HFF-Myc (cell line): ENCODE measurements around the gene NT5DC2.
"Not testable (repeated sequence)": the region's sequence is repeated elsewhere in the genome, so short reads cannot be mapped to it uniquely, and the experiment has no call there.

Experiments
- DNase-seq: peaks from one replicate; pipeline ENCODE4 v3.0.0-alpha.2; 2011; ENCODE audit warnings: low read depth; ENCODE audit errors: extremely low read depth
- H3K4me3 ChIP-seq: replicated peaks from 2 replicates; pipeline ENCODE4 v1.5.1; 2011; ENCODE audit warnings: low read depth, mild to moderate bottlenecking, control low read depth, low read length
- CTCF ChIP-seq: IDR thresholded peaks from 2 replicates; pipeline ENCODE4 v1.5.1; 2012; ENCODE audit warnings: mild to moderate bottlenecking, low read depth, low read length, control low read depth; ENCODE audit errors: missing control alignments

The NT5DC2 gene

GRCh38 chr3:52528586-52529375, 4.9 kb downstream of the NT5DC2 start:
- DNase-seq: no peak
- TF ChIP-seq CTCF: no peak
- no peak overlapping the region for H3K4me3 ChIP-seq

GRCh38 chr3:52527732-52528585, 5.7 kb downstream of the NT5DC2 start:
- TF ChIP-seq CTCF: no peak
- no peak overlapping the region for H3K4me3 ChIP-seq
- DNase-seq: no peak

- no peak for DNase-seq
- no peak overlapping the region for H3K4me3 ChIP-seq
- no peak for TF ChIP-seq CTCF
Observed at GRCh38 chr3:52527039-52527731, 6.5 kb downstream of the NT5DC2 start.

- not testable (repeated sequence) for H3K4me3 ChIP-seq, DNase-seq
Observed at GRCh38 chr3:52526671-52527038, 7.0 kb downstream of the NT5DC2 start.

GRCh38 chr3:52525680-52526561, 7.7 kb downstream of the NT5DC2 start:
- no peak overlapping the region for H3K4me3 ChIP-seq
- no peak for DNase-seq
- no peak for TF ChIP-seq CTCF

GRCh38 chr3:52524752-52525679, 8.6 kb downstream of the NT5DC2 start:
- no peak overlapping the region for H3K4me3 ChIP-seq
- TF ChIP-seq CTCF: no peak
- no peak for DNase-seq
